ENCODE results near the gene DARS1.

The DARS1 gene

DNA sequence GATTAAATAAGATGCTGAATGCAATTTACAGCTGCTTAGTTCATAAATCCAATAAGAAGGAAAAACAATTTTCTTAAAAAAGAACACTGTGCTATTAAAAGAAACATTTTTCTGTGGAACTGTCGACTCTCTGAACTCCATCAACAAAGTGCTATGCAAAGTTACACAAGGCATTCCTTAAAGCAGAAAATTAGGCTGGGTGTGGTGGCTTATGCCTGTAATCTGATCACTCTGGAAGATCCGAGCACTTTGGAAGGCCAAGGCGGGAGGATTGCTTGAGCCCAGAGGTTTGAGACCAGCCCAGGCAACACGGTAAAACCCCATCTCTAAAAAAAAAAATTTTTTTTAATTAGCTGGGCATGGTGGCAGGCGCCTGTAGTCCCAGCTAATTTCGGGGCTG, 122.2 kb downstream of the DARS1 start:
- DNase-seq (ENCODE audit: extremely low read depth, low read depth), result no peak
- TF ChIP-seq, protein P1, sequence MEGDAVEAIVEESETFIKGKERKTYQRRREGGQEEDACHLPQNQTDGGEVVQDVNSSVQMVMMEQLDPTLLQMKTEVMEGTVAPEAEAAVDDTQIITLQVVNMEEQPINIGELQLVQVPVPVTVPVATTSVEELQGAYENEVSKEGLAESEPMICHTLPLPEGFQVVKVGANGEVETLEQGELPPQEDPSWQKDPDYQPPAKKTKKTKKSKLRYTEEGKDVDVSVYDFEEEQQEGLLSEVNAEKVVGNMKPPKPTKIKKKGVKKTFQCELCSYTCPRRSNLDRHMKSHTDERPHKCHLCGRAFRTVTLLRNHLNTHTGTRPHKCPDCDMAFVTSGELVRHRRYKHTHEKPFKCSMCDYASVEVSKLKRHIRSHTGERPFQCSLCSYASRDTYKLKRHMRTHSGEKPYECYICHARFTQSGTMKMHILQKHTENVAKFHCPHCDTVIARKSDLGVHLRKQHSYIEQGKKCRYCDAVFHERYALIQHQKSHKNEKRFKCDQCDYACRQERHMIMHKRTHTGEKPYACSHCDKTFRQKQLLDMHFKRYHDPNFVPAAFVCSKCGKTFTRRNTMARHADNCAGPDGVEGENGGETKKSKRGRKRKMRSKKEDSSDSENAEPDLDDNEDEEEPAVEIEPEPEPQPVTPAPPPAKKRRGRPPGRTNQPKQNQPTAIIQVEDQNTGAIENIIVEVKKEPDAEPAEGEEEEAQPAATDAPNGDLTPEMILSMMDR (IDR thresholded peaks at IDR 0.05; ENCODE audit: low read depth, low read length, missing control alignments), result no peak
- no peak overlapping the region for H3K4me3 ChIP-seq (replicated peaks; ENCODE audit: low read depth, low read length)

DNA sequence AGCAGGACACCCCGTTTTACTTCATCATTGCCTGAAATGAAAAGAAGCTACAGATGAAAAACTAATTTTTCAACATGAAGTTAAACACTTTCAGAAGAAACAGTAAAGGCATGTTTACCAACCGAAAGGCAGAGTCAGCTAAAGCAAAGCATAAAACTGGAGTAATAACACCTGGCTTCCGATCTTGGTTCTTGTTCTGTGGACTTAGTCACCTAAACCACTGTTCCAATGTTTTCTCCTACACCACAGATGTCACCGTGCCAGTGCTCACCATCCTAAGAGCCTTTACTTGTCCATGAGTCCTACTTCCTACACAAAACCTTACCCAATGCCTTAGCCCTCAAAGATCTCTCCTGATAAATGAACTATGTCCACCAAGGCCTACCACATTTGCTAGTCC, 122.7 kb downstream of the DARS1 start:
- no peak for DNase-seq (ENCODE audit: extremely low read depth, low read depth)
- H3K4me3 ChIP-seq (replicated peaks; ENCODE audit: low read depth, low read length), result no peak overlapping the region
- TF ChIP-seq, protein P1 (IDR thresholded peaks at IDR 0.05; ENCODE audit: low read depth, low read length, missing control alignments), result no peak

Measured in HFF-Myc (cell line).